GM18502 (cell line): ENCODE data around the gene SLC39A11.
"Not testable (repeated sequence)": the region's sequence is repeated elsewhere in the genome, so short reads cannot be mapped to it uniquely, and the experiment has no call there.

Experiments used
- ATAC-seq: cut with Tn5 transposase; IDR thresholded peaks from one replicate; pipeline ENCODE4 v1.9.1; 2021; ENCODE audit warnings: mild to moderate bottlenecking; ENCODE audit not compliant: unreplicated experiment, poor library complexity

The SLC39A11 gene

GRCh38 chr17:72962106-72962505 lies 130.4 kb downstream of the SLC39A11 start:
- ATAC-seq: no peak

- no peak for ATAC-seq
Measured at GRCh38 chr17:72955391-72956140, 136.9 kb downstream of the SLC39A11 start.

- ATAC-seq: no peak
Measured at GRCh38 chr17:72954579-72954978, 137.9 kb downstream of the SLC39A11 start.

- no peak for ATAC-seq
Measured at GRCh38 chr17:72953621-72954020, 138.9 kb downstream of the SLC39A11 start.

GRCh38 chr17:72952641-72953315 lies 139.7 kb downstream of the SLC39A11 start:
- no peak for ATAC-seq

- no peak for ATAC-seq
Measured at GRCh38 chr17:72952220-72952619, 140.3 kb downstream of the SLC39A11 start.

- ATAC-seq: no peak
Measured at GRCh38 chr17:72950242-72950931, 142.1 kb downstream of the SLC39A11 start.

- no peak for ATAC-seq
Measured at GRCh38 chr17:72948115-72948514, 144.4 kb downstream of the SLC39A11 start.

- ATAC-seq: no peak
Measured at GRCh38 chr17:72947475-72947874, 145.0 kb downstream of the SLC39A11 start.

GRCh38 chr17:72946696-72947095 lies 145.8 kb downstream of the SLC39A11 start:
- ATAC-seq: no peak

- no peak for ATAC-seq
Measured at GRCh38 chr17:72946156-72946555, 146.3 kb downstream of the SLC39A11 start.

GRCh38 chr17:72945473-72945872 lies 147.0 kb downstream of the SLC39A11 start:
- no peak for ATAC-seq

GRCh38 chr17:72943826-72944689 lies 148.4 kb downstream of the SLC39A11 start:
- ATAC-seq: no peak

GRCh38 chr17:72942579-72942978 lies 149.9 kb downstream of the SLC39A11 start:
- no peak for ATAC-seq

- no peak for ATAC-seq
Measured at GRCh38 chr17:72940496-72940895, 152.0 kb downstream of the SLC39A11 start.

- ATAC-seq: no peak
Measured at GRCh38 chr17:72938482-72938881, 154.0 kb downstream of the SLC39A11 start.

GRCh38 chr17:72937707-72938106 lies 154.8 kb downstream of the SLC39A11 start:
- ATAC-seq: no peak

GRCh38 chr17:72937254-72937653 lies 155.2 kb downstream of the SLC39A11 start:
- not testable (repeated sequence) for ATAC-seq

GRCh38 chr17:72935984-72936383 lies 156.5 kb downstream of the SLC39A11 start:
- no peak for ATAC-seq

GRCh38 chr17:72934927-72935326 lies 157.6 kb downstream of the SLC39A11 start:
- no peak for ATAC-seq
